NCI-H510A treated with DMSO at 0.1 percent for 48 hours (cell line): Measurements from ENCODE around the gene MICA.
"Not testable (repeated sequence)": the region's sequence is repeated elsewhere in the genome, so short reads cannot be mapped to it uniquely, and the experiment has no call there.

Experiments
- DNase-seq: peaks from one replicate; lab custom pipeline; 2025; lab: John Stamatoyannopoulos, UW

Gene MICA

DNA sequence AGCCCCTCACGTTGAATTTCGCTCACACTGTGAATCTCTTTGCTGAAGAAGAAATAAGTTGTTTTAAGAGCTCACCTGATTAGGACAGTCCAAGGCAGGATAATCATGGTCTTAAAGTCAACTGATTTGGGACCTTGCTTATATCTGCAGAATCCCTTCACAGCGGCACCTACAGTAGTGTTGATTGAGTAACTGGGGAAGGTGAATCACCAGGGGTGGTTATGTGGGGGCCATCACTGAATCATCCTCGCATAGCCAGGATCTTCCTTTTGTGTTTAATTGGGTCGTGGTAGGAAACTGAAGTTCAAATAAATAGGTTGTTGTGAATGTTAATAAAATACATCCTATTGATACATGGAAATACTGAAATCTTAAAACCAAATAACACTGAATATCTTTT lies 20.2 kb upstream of the MICA start:
- DNase-seq: no peak

DNA sequence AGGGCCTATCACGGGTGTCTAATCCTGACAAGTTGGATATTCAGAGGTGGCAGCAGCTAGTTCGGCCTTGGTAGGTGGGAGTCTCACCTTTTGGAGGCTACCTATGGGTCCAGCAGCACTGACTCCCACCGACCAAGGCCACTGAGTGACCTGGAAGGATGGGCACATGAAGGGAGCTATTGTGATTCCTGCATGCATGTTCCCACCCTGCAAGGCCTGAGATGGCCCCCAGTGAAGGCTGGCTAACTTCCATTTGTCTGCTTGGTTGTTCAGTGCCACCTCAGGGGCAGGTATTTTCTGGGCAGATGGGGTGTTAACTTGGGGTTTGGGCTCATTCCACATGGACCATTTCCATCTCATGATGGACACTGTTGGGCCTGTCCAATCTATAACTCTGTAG lies 18.4 kb upstream of the MICA start:
- no peak for DNase-seq

DNA sequence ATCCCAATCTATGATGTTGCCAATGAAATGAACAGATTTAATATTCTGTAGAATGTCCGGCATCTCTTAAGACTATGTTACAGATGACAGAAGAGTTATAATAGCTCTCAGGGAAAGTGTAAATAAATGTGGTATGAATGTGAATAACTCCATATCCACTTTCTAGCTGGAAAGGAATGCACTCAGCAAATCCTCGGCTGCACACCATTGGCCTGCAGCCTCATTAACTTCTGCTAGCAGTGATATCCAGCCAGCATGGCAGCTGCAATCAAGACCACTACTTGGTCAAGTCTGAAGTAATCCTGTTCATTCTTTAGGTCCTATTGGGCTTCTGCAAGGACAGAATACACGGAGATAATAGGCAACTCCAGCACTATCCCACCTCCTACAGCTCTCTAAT lies 17.3 kb upstream of the MICA start:
- DNase-seq: no peak

DNA sequence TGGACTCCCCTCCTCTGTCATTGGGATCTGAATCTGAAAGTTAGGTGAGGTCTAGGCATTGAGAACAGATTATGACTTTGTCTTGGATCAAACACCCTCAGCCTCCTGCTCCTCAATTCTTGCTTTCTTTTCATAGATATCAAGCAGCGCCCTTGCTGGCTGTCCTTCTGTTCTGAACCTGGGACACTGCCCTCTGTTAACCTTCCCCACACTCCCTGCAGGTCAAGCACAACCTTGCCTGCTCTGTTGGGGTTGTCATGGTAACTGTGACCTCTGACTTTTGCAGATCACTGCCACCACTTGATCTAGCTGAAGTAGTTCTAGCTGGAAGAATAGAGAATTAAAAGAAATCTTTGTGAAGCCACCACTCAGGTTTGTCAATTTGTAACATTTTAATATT lies 16.4 kb upstream of the MICA start:
- no peak for DNase-seq

DNA sequence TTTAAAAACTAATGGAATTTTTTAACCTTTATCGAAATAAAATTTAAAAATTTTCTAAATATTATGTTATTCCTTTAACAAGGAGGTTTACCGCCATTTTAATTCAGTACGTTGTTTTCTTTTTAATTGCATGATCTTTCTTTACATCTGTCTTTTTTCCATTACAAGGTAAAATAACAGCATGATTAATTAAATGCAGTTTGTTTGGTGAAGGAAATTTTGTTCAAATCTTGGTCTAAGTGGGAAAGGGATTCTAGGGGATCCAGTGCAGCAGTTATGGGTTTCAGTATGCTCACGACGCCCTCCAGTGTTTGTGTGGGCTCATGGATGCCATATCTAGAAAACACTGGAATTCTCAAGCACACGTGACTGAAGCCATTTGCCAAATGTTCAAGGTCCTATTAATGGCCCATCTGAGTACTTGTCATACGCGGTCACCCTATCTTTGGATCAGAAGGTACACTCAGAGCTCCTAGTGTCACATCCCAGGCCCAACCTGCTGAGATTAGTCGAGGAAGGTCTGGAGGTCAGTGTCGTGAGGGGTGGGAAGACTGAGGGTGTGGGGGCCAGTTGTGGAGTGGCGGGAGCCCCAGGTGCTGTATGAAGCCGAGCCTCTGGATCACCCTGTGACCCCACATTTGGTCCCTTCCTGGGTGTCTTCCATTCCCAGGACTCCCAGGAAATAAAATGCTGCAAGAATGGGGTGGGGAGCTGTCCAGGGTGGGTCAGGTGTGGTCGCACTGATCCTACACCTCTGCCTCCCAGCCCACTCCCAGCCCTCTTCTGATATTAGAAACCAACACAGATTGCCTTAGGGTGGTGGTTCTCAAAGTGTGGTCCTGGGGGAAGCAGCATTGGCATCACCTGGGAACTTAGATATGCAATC lies 14.2 kb upstream of the MICA start:
- not testable (repeated sequence) for DNase-seq

DNA sequence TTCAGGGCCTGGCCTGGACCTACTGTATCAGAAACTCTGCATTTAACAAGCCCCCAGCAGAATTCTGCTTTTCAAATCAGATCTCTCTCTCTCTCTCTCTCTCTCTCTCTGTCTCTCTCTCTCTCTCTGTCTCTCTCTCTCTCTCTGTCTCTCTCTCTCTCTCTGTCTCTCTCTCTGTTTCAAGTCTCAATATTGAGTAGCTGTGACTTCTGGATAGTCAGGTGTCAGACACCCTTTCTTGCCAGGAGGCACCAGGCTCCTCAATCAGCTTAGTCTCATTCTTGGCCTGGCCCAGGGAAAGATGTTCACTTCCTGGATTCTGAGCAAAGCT lies 13.6 kb upstream of the MICA start:
- not testable (repeated sequence) for DNase-seq

DNA sequence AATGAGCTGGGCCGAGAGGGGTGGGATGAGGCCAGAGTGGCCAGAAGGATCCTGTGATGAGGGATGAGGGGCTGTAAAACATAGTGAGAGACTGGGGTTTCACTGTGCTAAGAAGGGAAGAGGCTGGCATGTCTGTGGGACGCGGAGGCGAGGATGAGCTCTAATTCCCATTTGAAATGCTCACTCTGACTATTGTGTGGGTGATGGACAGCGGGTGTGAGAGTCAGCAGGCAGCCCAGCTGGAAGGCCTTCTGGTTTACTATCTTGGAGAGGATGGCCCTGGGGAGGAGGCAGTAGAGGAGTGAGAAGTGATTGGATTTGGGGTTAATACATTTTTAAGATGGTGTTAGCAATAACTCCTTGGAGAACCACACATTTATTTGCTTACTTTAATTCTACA lies 9.5 kb upstream of the MICA start:
- DNase-seq: no peak

DNA sequence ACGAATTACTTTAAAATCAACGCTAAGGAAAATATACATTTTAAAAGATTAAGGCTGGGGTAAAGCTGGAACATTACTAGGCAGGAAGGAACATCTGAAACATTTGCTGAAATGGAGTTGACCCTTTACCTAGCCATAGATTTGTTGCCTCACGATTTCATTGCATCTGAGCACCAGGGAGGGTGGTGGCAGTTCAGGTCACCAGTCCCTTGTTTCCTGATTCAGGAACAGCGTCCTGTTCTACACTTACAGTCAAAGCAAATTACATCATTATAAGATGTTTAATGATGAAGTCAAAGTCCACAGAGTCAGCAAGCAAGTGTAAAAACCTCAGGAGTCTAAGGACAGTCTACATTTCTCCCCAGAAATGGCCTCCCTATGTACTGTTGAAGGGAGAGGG lies 9.0 kb upstream of the MICA start:
- DNase-seq: no peak

DNA sequence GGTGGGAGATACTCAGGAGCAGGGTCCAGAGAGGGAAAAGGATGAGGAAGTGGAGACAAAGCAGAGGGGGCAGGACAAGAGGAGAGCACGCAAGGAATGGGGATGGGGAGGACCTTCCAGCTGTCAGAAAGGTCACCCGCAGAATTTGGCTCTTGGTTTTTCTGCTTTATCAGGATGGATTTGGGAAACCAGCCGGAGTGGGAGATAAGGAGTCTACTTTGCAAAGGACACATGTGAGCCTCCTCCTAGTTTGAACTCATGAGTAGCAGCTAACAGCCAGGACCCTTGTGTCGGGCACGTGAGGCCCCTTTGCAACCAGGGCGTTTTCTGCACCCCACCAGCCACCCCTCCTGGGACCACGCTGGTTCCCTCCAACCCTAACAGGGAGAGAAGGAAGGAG lies 7.6 kb upstream of the MICA start:
- DNase-seq: no peak

DNA sequence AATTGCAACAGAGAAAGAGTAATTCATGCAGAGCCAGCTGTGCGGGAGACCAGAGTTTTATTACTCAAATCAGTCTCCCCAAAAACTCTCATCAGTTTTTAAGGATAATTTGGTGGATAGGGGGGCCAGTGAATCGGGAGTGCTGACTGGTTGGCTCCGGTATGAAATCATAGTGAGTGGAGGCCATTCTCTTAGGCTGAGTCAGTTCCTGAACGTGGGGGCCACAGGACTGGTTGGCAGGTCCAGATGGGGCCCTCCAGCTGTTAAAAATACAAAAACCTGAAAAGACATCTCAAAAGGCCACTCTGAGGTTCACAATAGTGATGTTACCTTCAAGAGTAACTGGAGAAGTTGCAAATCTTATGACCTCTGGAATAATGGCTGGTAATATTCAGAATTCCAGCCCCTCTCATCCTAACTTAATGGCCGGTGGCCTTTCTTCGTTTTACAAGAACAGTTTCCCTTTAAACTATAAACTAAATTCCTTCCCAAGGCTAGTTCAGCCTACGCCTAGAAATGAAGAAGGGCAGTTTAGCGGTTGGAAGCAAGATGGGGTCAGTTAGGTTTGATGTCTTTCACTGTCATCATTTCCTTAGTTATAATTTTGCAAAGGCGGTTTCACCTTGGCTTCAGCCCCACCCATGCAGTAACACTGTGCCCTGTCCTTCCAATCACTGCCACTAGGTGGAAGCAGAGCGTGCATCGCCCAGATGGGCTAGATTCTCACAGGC lies 6.8 kb upstream of the MICA start:
- DNase-seq: peak; percentile 63

DNA sequence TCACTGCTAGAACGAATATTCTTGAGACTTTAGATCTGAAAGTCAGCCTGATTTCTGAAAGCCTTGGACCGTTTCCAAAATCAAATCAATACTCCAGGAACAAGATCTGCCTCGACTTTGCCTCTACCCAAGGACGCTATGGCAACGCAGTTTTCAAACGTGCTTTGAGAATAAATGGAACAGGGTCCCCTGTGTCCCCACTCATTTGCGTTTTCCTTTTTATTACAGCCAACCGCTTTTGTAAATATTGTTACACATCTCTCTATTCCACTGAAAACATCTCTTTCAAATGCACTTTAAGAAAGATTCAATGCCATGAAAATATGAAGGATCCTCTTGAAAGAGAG lies 6.3 kb upstream of the MICA start:
- DNase-seq: not testable (repeated sequence)

DNA sequence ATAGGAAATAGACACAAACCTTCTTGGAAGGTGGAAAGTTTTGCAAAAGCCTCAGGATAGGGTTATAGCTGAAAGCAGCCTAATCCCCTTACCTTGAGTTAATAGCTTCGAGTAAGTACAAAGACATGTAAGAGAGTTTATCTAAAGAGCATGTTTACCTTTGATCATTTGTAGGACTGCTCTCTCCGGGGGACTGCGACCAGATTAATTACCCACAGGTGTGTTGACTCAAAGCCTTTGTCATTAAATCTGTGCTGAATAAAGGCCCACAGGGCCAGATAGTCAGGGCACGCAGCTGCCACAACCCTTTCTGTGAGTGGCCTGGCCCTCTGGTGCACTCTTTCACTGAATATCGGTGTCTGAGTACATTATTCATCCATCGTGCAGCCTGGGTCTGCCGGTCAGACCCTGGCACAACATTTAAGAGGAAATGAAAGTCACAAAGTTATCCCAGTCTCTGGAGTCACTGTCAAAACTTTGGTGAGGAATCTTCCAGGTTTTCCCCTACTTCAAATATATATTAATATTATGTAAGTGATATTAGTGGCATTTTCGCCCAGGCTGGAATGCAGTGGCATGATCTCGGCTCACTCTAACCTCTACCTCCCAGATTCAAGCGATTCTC lies 5.4 kb upstream of the MICA start:
- no peak for DNase-seq

DNA sequence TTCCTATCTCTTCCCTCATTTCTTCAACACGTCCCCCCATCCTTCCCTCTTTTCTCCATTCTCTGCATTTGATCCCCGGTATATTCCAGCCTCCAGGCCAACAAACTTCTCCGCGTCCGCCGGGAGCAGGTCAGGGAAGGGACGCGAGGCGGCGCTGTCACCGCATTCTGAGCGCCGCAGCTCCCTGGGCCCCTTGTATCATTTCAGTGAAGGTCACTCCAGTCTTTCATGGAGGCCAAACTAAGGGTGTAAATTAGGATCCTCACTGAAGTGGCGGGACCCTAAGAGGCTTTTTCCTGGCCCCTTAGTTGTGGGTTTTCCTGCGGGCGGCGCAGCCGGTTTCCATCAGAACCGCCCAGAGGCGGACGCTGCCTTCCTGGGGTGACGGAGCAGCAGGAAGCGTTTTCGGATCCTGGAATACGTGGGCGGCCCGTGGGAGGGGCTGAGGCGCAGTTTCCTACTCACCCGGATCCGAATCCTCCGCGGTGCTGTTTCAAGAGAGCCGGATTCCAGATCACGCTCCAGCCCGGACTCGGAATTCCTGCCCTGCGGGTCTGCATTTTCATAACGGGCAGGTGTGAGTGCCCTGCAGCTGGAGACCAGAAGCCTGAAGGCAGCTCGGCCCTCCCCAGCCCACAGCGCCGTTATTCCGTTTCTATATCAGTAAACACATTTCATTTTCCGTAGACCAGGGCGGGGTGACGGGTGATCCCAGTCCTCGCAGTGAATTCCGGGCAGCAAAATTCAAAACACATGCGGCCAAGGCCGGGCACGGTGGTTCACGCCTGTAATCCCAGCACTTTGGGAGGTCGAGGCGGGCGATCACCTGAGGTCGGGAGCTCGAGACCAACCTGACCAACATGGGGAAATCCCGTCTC lies 3.6 kb upstream of the MICA start:
- DNase-seq: no peak

DNA sequence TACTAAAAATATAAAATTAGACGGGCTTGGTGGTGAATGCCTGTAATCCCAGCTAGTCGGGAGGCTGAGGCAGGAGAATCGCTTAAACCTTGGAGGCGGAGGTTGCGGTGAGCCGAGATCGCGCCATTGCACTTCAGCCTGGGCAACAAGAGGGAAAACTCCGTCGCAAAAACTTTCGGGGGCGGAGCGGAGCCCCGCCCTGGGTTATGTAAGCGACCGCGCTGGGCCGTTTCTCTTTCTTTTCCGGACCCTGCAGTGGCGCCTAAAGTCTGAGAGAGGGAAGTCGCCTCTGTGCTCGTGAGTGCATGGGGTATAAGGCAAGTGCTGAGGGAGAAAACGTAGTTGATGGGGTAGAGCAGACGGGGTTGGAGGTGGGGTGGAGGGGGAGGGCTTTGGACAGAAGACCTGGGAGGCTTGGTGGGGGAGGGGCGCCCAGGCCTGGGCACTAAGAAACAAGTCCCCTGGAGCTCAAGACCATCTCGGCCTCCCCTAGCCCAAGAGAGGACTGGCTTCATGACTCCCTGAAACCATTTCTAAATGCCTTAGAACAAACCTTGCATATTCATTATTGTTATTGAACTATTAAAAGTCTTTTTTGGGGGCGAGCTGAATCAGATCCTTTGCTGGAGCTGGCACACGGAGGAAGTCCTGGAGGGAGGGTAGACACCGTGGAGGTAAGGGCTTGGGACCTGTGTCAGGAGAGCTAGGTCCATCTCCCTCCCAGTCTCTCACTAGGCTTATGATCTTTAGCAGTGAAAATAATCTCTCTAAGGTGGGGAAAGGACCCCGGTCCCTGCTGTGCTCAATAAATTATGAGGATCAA lies 2.7 kb upstream of the MICA start:
- no peak for DNase-seq

DNA sequence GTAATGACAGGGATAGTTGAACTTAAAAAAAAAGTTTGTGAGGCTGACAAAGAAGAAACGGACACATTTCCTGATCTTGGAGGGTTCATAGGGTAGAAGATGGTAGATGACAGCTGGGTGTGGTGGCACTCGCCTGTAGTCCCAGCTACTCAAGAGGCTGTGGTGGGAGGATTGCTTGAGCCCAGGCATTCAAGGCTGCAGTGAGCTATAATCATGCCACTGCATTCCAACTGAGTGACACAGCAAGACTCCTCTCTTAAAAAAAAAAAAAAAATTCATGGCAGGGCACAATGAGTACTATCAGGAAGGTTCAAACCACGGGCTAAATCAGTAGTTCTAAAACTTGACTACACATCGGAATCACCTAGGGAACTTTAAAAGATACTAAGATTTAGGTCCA lies 2.0 kb upstream of the MICA start:
- DNase-seq: no peak

DNA sequence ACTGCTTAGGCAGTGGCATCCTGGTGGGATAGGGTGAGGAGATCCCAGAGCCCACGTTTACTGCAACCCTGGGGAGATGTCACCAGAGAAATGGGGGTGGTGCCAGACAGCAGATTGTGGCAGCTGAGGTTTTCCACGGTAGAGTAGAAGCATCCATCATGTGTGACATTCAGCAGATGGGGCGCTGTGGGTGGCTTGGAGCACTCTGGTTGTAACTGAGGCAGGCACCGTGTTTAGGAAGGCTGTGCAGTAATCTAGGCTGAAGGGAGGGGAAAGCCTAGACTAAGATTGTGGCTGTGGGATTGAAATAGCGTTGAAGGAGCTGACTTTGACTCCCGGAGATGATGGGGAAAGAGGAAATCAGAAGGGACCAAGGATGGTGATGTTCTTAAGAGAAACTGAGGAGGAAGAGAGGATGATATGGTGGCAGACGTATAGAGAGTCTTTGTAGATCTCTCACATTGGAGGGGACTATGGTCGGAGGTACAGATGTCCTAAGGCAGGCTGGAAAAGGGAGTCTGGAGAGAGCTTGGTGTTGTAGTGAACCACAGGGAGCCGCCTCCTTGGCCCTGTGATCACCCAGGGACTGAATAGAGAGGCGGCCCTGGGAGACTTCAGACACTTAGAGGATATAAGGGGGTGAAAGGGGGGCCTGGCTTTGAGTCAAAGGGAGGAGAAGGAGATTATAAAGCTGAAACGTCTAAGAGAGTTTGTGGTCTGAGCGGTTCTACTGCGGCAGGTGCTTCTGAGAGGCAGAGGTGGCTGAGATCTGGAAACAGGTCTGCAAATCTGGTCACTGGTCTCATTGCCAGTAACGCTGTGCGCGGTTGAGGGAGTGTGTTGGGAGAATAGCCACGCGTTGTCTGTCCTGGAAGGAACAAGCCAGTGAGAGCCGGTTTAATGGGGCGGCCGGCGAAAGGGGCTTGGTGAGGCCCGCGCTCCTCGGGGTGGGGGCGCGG lies 792 bp upstream of the MICA start:
- DNase-seq: no peak

DNA sequence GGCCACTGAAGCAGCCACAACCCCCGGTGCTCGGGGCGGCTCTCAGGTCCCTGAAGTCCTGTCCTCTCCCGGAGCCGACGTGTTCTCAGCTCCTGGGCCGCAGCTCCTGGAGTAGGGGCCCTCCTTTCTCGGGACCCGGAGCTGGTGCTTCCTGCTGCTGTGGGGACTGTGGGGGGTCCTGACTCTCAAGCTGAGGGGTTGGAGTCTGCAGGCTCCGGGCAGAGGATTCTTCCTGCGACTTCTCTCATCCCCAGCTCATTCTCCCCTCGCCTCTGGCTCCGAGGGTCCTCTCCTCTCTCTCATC lies 618 bp downstream of the MICA start:
- DNase-seq: not testable (repeated sequence)

DNA sequence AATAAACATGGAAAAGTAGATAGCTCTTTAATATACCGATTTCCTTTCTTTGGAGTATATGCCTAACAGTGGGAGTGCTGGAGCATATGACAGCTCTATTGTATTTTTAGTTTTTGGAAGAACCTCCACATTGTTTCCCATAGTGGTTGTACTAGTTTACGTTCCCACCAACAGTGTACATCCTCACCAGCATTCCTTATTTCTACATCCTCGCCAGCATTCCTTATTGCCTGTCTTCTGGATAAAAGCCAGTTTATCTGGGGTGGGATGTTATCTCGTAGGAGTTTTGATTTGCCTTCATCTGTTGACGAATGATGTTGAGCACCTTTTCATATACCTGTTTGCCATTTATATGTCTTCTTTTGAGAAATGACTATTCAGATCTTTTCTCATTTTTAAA lies 2.6 kb downstream of the MICA start:
- DNase-seq: no peak

DNA sequence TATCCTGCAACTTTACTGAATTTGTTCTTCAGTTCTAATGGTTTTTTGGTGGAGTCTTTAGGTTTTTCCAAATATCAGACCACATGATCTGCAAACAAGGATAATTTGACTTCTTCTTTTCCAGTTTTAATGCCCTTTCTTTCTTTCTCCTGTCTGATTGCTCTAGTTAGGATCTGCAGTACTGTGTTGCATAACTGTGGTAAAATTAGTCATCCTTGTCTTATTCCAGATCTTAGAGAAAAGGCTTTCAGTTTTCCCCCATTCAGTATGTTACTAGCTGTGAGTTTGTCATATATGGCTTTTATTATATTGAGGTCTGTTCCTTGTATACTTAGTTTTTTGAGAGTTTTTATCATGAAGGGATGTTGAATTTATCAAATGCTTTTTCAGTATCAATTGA lies 4.3 kb downstream of the MICA start:
- no peak for DNase-seq

DNA sequence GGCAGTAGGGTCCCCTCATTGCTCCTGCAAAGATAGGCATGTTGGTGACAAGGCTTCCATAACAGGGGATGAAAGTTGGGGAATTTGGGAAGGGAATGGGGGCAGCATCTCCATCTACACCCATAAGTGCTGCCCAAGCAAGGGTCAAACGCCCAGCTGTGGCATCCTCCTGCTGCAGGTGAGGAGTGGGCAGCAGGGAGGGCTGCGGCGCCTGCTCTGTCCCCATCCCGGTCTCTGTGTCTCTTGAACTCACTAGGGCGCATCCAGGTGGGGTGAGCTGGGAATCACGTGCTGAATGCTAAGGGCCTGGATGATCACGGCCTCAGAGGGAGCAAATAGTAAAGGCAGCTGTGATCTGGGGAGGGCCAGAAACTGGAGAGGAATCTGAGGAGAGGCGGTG lies 9.1 kb downstream of the MICA start:
- no peak for DNase-seq
